Suprapubic skin (tissue), 4 donors: ENCODE measurements around the gene CGB5.

Source experiments
- CTCF ChIP-seq, 2 donors: fragments of 200-600 bp in 1 of 2; fragments of 450-650 bp in 1 of 2; sonication (generic) in 1 of 2; IDR thresholded peaks; one replicate each; pipeline ENCODE4 v1.5.1; 2016 to 2019; ENCODE audit warnings: antibody characterized with exemption in 2 of 2, mild to moderate bottlenecking in 1 of 2, moderate library complexity in 1 of 2
- EP300 ChIP-seq: sonication (generic); formaldehyde crosslinking; IDR thresholded peaks from one replicate; pipeline ENCODE4 v1.6.1; 2017; ENCODE audit warnings: antibody characterized with exemption
- POLR2A ChIP-seq, 2 donors: fragments of 450-650 bp; IDR thresholded peaks; one replicate each; pipeline ENCODE4 v1.6.1; 2017; ENCODE audit warnings: antibody characterized with exemption in 2 of 2, mild to moderate bottlenecking in 2 of 2, moderate library complexity in 2 of 2
- POLR2AphosphoS5 ChIP-seq, 3 donors: sonication (generic); formaldehyde crosslinking; IDR thresholded peaks; one replicate each; pipeline ENCODE4 v1.6.1; 2017; ENCODE audit warnings: antibody characterized with exemption in 3 of 3

- TF ChIP-seq CTCF (IDR thresholded peaks at IDR 0.05) (no peak), POLR2A (IDR thresholded peaks at IDR 0.05) (no peak), POLR2AphosphoS5 (IDR thresholded peaks at IDR 0.05) (no peak), EP300 (no peak)
These were observed 36.7 kb downstream of the CGB5 start for GRCh38 chr19:49080392-49080791.
